ENCODE measurements around the gene PCLO. TPM values are rescaled to one million over a fixed set of nuclear protein-coding genes. Genes with fewer than 3 reads are reported as not detected.
A peak's percentile ranks its signal among the peaks of the same experiment; 100 is the strongest.

Gene PCLO
- total and polyA plus RNA-seq, 7 experiments from 2014 or later: under 0.01 to 0.10 TPM; not detected in 5

DNA sequence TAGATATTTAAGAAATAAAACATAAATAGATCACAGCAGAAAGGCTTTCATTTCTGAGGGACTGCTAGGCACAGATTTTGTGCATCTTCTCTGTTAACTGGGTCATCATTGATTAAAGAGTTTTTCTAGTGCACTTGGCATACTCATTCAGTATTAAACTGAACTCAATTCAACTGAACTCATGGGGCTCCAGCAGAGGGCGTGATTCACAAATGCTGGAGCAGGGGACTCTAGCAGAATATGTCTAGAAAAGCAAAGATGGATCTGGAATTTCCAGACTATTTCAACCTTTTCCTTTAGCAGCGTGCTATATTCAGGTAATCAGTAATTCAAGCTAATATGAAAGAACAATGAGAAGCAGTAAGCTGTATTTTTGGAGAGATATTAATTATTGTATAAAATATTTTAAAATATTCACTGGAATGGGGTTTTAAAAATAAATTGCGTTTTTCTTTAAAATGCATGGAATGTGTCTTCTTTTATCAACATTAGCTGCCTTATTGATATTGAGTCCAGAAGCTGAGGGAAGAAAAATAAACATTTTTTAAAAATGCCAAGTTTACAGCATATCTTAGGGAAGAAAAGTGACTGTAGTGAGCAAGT is 422.3 kb downstream of the PCLO start:
- intact Hi-C loops (cut with micrococcal nuclease): no loop called here
- POLR2A ChIA-PET: no interaction called here
- peaks cover 0 to 6% (median 0%) of the 10 kb centered on the region in 11 donors for H3K9me3 Mint-ChIP-seq
- CTCF ChIA-PET: no interaction called here
- DNase-seq (no peak), ATAC-seq (no peak)
- no peaks in the 10 kb centered on the region for H3K27me3 Mint-ChIP-seq
- no peaks in the 10 kb centered on the region for H3K9me3 ChIP-seq (ENCODE audit: control insufficient read depth in 2 of 3, low read length in 3 of 3)
- H3K4me1 ChIP-seq (ENCODE audit: control insufficient read depth in 2 of 2, insufficient read depth in 2 of 2, low read length in 2 of 2): no peaks in the 10 kb centered on the region
- no peak overlapping the region for H3K4me3 Mint-ChIP-seq
- no peaks in the 10 kb centered on the region for H3K36me3 Mint-ChIP-seq
- H3K36me3 ChIP-seq (ENCODE audit: control insufficient read depth in 2 of 3, insufficient read depth in 3 of 3, low read length in 3 of 3): no peaks in the 10 kb centered on the region
- no peaks in the 10 kb centered on the region for H3K27me3 ChIP-seq (ENCODE audit: control insufficient read depth in 2 of 2, insufficient read depth in 2 of 2, low read length in 2 of 2)
- H3K4me3 ChIP-seq (ENCODE audit: low read length): no peak overlapping the region
- H3K4me1 Mint-ChIP-seq: no peaks in the 10 kb centered on the region
- H3K27ac ChIP-seq (ENCODE audit: low read depth, low read length): no peak overlapping the region
- no peak overlapping the region for H3K27ac Mint-ChIP-seq

DNA sequence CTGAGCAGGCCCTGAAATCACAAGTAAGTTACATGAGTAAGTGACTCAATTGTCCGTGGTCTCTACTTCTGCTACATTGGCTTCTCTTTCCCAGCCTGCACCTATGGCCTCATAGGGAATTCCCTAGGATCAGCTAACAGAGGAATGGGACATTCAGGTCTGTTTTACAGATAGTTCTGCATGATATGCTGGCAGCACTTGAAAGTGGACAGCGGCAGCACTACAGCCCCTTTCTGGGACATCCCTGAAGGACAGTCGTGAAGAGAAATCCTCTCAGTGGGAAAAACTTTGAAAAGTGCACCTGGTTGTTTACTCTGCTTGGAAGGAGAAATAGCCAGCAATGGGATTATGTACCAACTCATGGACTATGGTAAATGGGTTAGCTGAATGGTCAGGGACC is 426.1 kb downstream of the PCLO start:
- Histone ChIP-seq H3K36me3 (ENCODE audit: control insufficient read depth in 2 of 3, insufficient read depth in 3 of 3, low read length in 3 of 3) (no peaks in the 10 kb centered on the region), H3K9me3 (ENCODE audit: control insufficient read depth in 2 of 3, low read length in 3 of 3) (no peaks in the 10 kb centered on the region), H3K4me3 (ENCODE audit: low read length) (no peak overlapping the region), H3K27me3 (ENCODE audit: control insufficient read depth in 2 of 2, insufficient read depth in 2 of 2, low read length in 2 of 2) (no peaks in the 10 kb centered on the region), H3K4me1 (ENCODE audit: control insufficient read depth in 2 of 2, insufficient read depth in 2 of 2, low read length in 2 of 2) (no peaks in the 10 kb centered on the region), H3K27ac (ENCODE audit: low read depth, low read length) (no peak overlapping the region)
- DNase-seq: no peak
- ChIA-PET POLR2A (no interaction called here), CTCF (no interaction called here)
- H3K4me1 Mint-ChIP-seq: peaks cover 0 to 2% (median 0%) of the 10 kb centered on the region in 7 donors
- no peaks in the 10 kb centered on the region for H3K27me3 Mint-ChIP-seq
- no peak overlapping the region for H3K4me3 Mint-ChIP-seq
- ATAC-seq: no peak
- no peaks in the 10 kb centered on the region for H3K9me3 Mint-ChIP-seq
- intact Hi-C loops (cut with micrococcal nuclease): no loop called here
- no peak overlapping the region for H3K27ac Mint-ChIP-seq
- no peaks in the 10 kb centered on the region for H3K36me3 Mint-ChIP-seq

DNA sequence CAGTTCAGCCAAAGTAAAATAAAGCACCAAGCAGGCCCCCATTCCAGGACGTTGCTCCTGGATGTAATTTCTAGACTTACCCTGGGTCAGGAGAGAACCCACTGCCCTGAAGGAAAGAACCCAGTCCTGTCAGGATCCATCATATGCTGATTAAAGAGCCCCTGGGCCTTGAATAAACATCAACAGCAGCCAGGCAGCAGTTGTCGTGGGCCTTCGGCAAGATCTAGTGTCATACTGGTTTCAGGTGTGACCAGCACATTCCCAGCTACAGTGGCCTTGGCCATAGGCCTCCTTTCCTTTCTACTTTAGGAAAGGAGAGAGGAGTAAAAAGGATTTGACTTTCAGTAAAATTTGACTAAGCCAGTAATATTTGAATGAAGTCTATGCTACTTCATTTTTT is 430.0 kb downstream of the PCLO start:
- Histone ChIP-seq H3K36me3 (ENCODE audit: control insufficient read depth in 2 of 3, insufficient read depth in 3 of 3, low read length in 3 of 3) (no peaks in the 10 kb centered on the region), H3K27me3 (ENCODE audit: control insufficient read depth in 2 of 2, insufficient read depth in 2 of 2, low read length in 2 of 2) (no peaks in the 10 kb centered on the region), H3K4me1 (ENCODE audit: control insufficient read depth in 2 of 2, insufficient read depth in 2 of 2, low read length in 2 of 2) (no peaks in the 10 kb centered on the region), H3K9me3 (ENCODE audit: control insufficient read depth in 2 of 3, low read length in 3 of 3) (no peaks in the 10 kb centered on the region), H3K27ac (ENCODE audit: low read depth, low read length) (no peak overlapping the region), H3K4me3 (ENCODE audit: low read length) (no peak overlapping the region)
- ChIA-PET POLR2A (no interaction called here), CTCF (no interaction called here)
- intact Hi-C loops (cut with micrococcal nuclease): no loop called here
- Mint-ChIP-seq H3K36me3 (no peaks in the 10 kb centered on the region), H3K4me3 (no peak overlapping the region), H3K27me3 (no peaks in the 10 kb centered on the region), H3K9me3 (no peaks in the 10 kb centered on the region), H3K27ac (no peak overlapping the region), H3K4me1 (peaks cover 0 to 2% (median 0%) of the 10 kb centered on the region in 7 donors)
- ATAC-seq: no peak
- no peak for DNase-seq

DNA sequence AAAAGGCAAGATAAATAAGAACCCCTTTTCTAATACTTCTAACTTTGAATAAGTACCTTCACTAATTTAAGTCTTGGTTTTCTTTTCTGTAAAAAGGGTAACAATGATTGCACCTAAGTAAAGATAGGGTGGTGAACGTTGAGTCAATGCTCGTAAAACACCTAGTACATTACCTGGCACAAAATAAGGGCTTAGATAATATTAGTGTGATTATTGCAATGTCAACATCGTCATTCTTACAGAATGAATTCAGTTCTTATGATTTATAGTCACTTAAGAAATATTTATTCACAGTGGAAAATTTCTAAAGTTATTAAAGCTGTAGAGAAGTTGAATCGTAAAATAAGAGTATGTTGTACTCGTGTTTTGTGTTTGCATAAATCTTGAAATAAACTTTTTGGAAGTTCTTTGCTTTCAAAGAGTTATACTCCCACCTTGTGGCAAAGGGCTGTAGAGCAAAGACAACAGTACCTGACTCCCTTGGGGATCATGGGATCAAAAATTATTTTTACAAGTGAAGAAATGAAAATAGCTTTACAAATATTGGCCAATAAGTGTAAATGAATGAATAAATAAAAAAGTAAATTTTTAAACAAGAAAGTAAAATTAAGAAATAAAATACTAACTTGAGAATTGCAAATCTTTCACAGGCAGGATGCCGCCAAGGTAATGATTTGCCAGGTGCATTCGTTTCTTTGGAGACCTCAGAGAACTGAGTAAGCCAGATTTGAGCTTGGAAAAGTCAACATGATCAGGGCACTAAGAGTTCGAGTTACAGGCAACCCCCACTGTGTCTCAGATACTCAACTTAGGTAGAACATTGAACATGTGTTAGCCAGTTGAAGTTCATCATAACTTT is 433.3 kb downstream of the PCLO start:
- Mint-ChIP-seq H3K27me3 (no peaks in the 10 kb centered on the region), H3K9me3 (no peaks in the 10 kb centered on the region), H3K27ac (no peak overlapping the region), H3K4me3 (no peak overlapping the region), H3K36me3 (no peaks in the 10 kb centered on the region), H3K4me1 (peaks cover 0 to 2% (median 0%) of the 10 kb centered on the region in 7 donors)
- ChIA-PET POLR2A (no interaction called here), CTCF (no interaction called here)
- H3K27me3 ChIP-seq (ENCODE audit: control insufficient read depth in 2 of 2, insufficient read depth in 2 of 2, low read length in 2 of 2): no peaks in the 10 kb centered on the region
- no peaks in the 10 kb centered on the region for H3K4me1 ChIP-seq (ENCODE audit: control insufficient read depth in 2 of 2, insufficient read depth in 2 of 2, low read length in 2 of 2)
- no peak overlapping the region for H3K4me3 ChIP-seq (ENCODE audit: low read length)
- intact Hi-C loops (cut with micrococcal nuclease): loop anchor here (1.0 to 10.0 kb wide), 8 partner anchors 52 to 1247 kb away; no protein-coding TSS in a partner anchor
- no peak for ATAC-seq
- DNase-seq: peak in 3 of 9 donors; percentile 4 to 11 (median 11)
- no peaks in the 10 kb centered on the region for H3K36me3 ChIP-seq (ENCODE audit: control insufficient read depth in 2 of 3, insufficient read depth in 3 of 3, low read length in 3 of 3)
- no peak overlapping the region for H3K27ac ChIP-seq (ENCODE audit: low read depth, low read length)
- H3K9me3 ChIP-seq (ENCODE audit: control insufficient read depth in 2 of 3, low read length in 3 of 3): no peaks in the 10 kb centered on the region

DNA sequence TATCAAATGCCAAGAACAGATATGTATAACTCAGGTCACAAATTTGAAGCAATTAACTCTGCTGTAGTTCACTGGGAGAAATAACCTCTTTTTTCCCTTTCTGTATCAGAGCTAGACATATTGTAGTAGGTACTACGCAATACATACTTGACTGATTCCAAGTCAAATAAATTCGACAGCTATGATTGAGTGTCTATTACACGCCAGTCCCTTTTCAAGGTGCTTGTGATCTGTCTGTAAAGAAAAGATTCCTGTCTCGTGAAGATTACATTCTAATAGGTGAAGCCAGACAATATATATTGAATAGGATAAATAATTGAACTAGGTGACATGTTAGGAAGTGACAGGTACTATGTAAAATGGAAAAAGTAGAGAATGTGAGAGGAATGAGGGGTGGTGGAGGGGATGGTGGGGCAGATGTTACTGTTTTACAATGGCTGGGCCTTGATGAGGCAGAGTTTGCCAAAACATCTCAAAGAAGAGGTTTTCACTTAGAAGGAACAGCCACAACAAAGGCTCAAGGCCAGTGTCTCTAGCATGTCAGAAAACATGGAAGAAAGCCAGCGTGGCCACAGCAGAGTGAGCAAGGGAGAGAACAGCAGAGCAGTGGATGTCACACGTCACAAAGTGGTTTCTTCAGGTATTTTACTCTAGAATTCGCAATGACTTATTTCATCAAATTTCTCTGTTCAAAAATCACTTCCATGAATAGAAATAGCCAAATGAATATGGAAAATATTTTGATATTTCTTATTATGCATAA is 436.5 kb downstream of the PCLO start:
- intact Hi-C loops (cut with micrococcal nuclease): loop anchor here (5.0 to 10.0 kb wide), 4 partner anchors 49 to 1244 kb away; no protein-coding TSS in a partner anchor
- Histone ChIP-seq H3K4me1 (ENCODE audit: control insufficient read depth in 2 of 2, insufficient read depth in 2 of 2, low read length in 2 of 2) (no peaks in the 10 kb centered on the region), H3K36me3 (ENCODE audit: control insufficient read depth in 2 of 3, insufficient read depth in 3 of 3, low read length in 3 of 3) (no peaks in the 10 kb centered on the region), H3K27me3 (ENCODE audit: control insufficient read depth in 2 of 2, insufficient read depth in 2 of 2, low read length in 2 of 2) (no peaks in the 10 kb centered on the region), H3K4me3 (ENCODE audit: low read length) (no peak overlapping the region), H3K9me3 (ENCODE audit: control insufficient read depth in 2 of 3, low read length in 3 of 3) (no peaks in the 10 kb centered on the region), H3K27ac (ENCODE audit: low read depth, low read length) (no peak overlapping the region)
- Mint-ChIP-seq H3K4me1 (no peaks in the 10 kb centered on the region), H3K27me3 (no peaks in the 10 kb centered on the region), H3K9me3 (no peaks in the 10 kb centered on the region), H3K36me3 (no peaks in the 10 kb centered on the region), H3K4me3 (no peak overlapping the region), H3K27ac (peak overlapping the region in 1 of 9 donors; percentile 12)
- ChIA-PET CTCF (no interaction called here), POLR2A (no interaction called here)
- DNase-seq (no peak), ATAC-seq (no peak)

DNA sequence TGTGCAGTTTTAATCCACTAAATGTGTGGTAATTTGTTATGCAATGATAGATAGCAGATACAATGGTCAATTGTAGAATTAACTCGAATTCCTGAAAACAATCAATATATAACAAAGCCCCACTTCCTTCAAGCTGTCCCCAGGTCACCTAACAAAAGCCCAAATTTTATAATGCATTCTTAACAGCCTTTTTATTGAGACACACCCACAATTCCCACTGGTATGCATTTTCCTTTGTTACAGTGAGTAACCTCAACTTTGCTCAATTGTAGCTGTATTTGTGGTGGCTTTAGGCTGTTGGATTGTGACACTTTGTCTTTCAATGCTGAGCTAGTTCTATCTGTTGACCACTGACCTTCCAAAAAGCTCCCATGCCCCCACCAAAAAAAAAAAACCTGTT is 439.3 kb downstream of the PCLO start:
- CTCF ChIA-PET: no interaction called here
- H3K9me3 ChIP-seq (ENCODE audit: control insufficient read depth in 2 of 3, low read length in 3 of 3): no peaks in the 10 kb centered on the region
- POLR2A ChIA-PET: no interaction called here
- Mint-ChIP-seq H3K4me3 (no peak overlapping the region), H3K36me3 (no peaks in the 10 kb centered on the region), H3K9me3 (no peaks in the 10 kb centered on the region), H3K4me1 (no peaks in the 10 kb centered on the region), H3K27me3 (no peaks in the 10 kb centered on the region), H3K27ac (no peak overlapping the region)
- no peak for DNase-seq
- H3K27me3 ChIP-seq (ENCODE audit: control insufficient read depth in 2 of 2, insufficient read depth in 2 of 2, low read length in 2 of 2): no peaks in the 10 kb centered on the region
- H3K36me3 ChIP-seq (ENCODE audit: control insufficient read depth in 2 of 3, insufficient read depth in 3 of 3, low read length in 3 of 3): no peaks in the 10 kb centered on the region
- intact Hi-C loops (cut with micrococcal nuclease): loop anchor here in 1 of 2 donors (5.0 to 10.0 kb wide), 2 partner anchors 46 to 209 kb away; no protein-coding TSS in a partner anchor
- no peak overlapping the region for H3K27ac ChIP-seq (ENCODE audit: low read depth, low read length)
- no peak overlapping the region for H3K4me3 ChIP-seq (ENCODE audit: low read length)
- no peak for ATAC-seq
- no peaks in the 10 kb centered on the region for H3K4me1 ChIP-seq (ENCODE audit: control insufficient read depth in 2 of 2, insufficient read depth in 2 of 2, low read length in 2 of 2)
